HepG2 (cell line): Measurements from ENCODE around the gene GJC2. TPM values are rescaled to one million over a fixed set of nuclear protein-coding genes. Genes with fewer than 3 reads are reported as not detected.

ENCODE experiments used
- ATAC-seq: fragments of 200-7000 bp; cut with Tn5 transposase; 3 replicates; pipeline ENCODE4 v1.9.1; 2020; ENCODE audit warnings: mild to moderate bottlenecking, moderate library complexity
- BruUV-seq: library from RNA; stranded (reverse); fragments of 400-500 nt; replicated peaks from 2 replicates; lab custom pipeline; 2021; lab: Mats Ljungman, UMichigan
- CTCF ChIA-PET: fragments of 300-600 bp; formaldehyde crosslinking; extraction: SDS; loops from one replicate; lab custom pipeline; 2021; ENCODE audit warnings: low total read pairs, inconsistent platforms, low intra/inter-chr PET ratio; lab: Yijun Ruan, JAX
- POLR2A ChIA-PET: fragments of 350-600 bp; sonication (Branson Sonifier 250); formaldehyde crosslinking; loops from one replicate; lab custom pipeline; 2020; ENCODE audit warnings: antibody characterized with exemption, inconsistent platforms; lab: Yijun Ruan, JAX
- DNase-seq: peaks from one replicate; pipeline ENCODE4 v3.0.0-alpha.2; 2015; ENCODE audit warnings: low spot score
- FAIRE-seq: peaks from 3 replicates; lab custom pipeline; 2011; peaks lifted over from hg19 to GRCh38; lab: Jason Lieb, UNC
- H2AFZ ChIP-seq: one replicate; pipeline ENCODE4 v1.6.1; 2011; ENCODE audit warnings: low read length, inconsistent platforms
- H3K27ac ChIP-seq: fragments of 300-600 bp; 3 replicates; pipeline ENCODE4 v1.8.0; 2011; ENCODE audit warnings: mixed run types, mild to moderate bottlenecking, mixed read lengths, low read length, inconsistent platforms; ENCODE audit not compliant: insufficient read depth; ENCODE audit errors: extremely low read length
- H3K27me3 ChIP-seq, 2 experiments: fragments of 200-600 bp in 1 of 2; 2 replicates in 1 of 2; 3 replicates in 1 of 2; pipeline versions ENCODE4 v1.6.0 to v1.8.0; 2011; ENCODE audit warnings: low read length in 2 of 2, mild to moderate bottlenecking in 2 of 2, moderate library complexity in 2 of 2, inconsistent platforms in 1 of 2; ENCODE audit not compliant: insufficient read depth in 2 of 2, control insufficient read depth in 1 of 2
- H3K36me3 ChIP-seq, 2 experiments: fragments of 200-600 bp in 1 of 2; replicated peaks in 1 of 2; 2 replicates in 1 of 2; 3 replicates in 1 of 2; pipeline versions ENCODE4 v1.5.1 to v1.8.0; 2011; ENCODE audit warnings: low read length in 2 of 2, inconsistent platforms in 1 of 2; ENCODE audit not compliant: insufficient read depth in 2 of 2, control insufficient read depth in 1 of 2
- H3K4me1 ChIP-seq: 2 replicates; pipeline ENCODE4 v1.5.1; 2012; ENCODE audit warnings: low read length, inconsistent platforms; ENCODE audit not compliant: insufficient read depth
- H3K4me2 ChIP-seq: 2 replicates; pipeline ENCODE4 v1.6.0; 2011; ENCODE audit warnings: low read depth, low read length, inconsistent platforms
- H3K4me3 ChIP-seq, 3 experiments: fragments of 200-600 bp in 1 of 3; sonication (generic), shearing (Covaris generic) in 1 of 3; replicated peaks in 1 of 3; 2 replicates each; pipeline ENCODE4 v1.5.1; 2011 to 2016; ENCODE audit warnings: low read length in 3 of 3, inconsistent platforms in 2 of 3, low read depth in 2 of 3, mild to moderate bottlenecking in 2 of 3, control low read depth in 1 of 3, mixed read lengths in 1 of 3; ENCODE audit not compliant: insufficient read depth in 1 of 3
- H3K79me2 ChIP-seq: one replicate; pipeline ENCODE4 v1.6.1; 2011; ENCODE audit warnings: low read length, inconsistent platforms; ENCODE audit not compliant: insufficient read depth
- H3K9ac ChIP-seq: 2 replicates; pipeline ENCODE4 v1.6.0; 2011; ENCODE audit warnings: mild to moderate bottlenecking, low read depth, low read length, inconsistent platforms; ENCODE audit not compliant: insufficient read depth
- H3K9me3 ChIP-seq: 2 replicates; pipeline ENCODE4 v1.5.1; 2012; ENCODE audit warnings: mild to moderate bottlenecking, low read length
- H4K20me1 ChIP-seq: 2 replicates; pipeline ENCODE4 v1.6.0; 2011; ENCODE audit warnings: inconsistent platforms, mild to moderate bottlenecking, low read length, moderate library complexity; ENCODE audit not compliant: insufficient read depth
- FOXA3 ChIP-seq: IDR thresholded peaks from 2 replicates; pipeline ENCODE4 v1.6.1; 2016; ENCODE audit warnings: missing genetic modification reagents, missing compliant biosample characterization
- GABPA ChIP-seq, 2 experiments: IDR thresholded peaks; 2 replicates each; pipeline ENCODE4 v1.6.1; 2011 to 2016; ENCODE audit warnings: low read depth in 2 of 2, low read length in 1 of 2, missing biosample characterization in 1 of 2, missing genetic modification characterization in 1 of 2
- GTF3A ChIP-seq: sonication (generic); formaldehyde crosslinking; conservative IDR thresholded peaks from 2 replicates; pipeline ENCODE4 v1.4.0; 2020; ENCODE audit warnings: mild to moderate bottlenecking, missing genetic modification reagents
- PAF1 ChIP-seq: IDR thresholded peaks from 2 replicates; pipeline ENCODE4 v1.6.1; 2016; ENCODE audit warnings: missing genetic modification reagents, missing compliant biosample characterization
- YEATS4 ChIP-seq: sonication (generic); formaldehyde crosslinking; IDR thresholded peaks from 2 replicates; pipeline ENCODE4 v1.4.0; 2020; ENCODE audit warnings: missing genetic modification reagents, borderline replicate concordance
- ZBTB38 ChIP-seq: sonication (generic); formaldehyde crosslinking; IDR thresholded peaks from 2 replicates; pipeline ENCODE4 v1.5.1; 2020; ENCODE audit warnings: mild to moderate bottlenecking, missing genetic modification reagents
- ZNF484 ChIP-seq: sonication (generic); formaldehyde crosslinking; IDR thresholded peaks from 2 replicates; pipeline ENCODE4 v1.5.1; 2020; ENCODE audit warnings: mild to moderate bottlenecking, low read depth, missing genetic modification reagents, borderline replicate concordance
- ZNF598 ChIP-seq: sonication (generic); formaldehyde crosslinking; IDR thresholded peaks from 2 replicates; pipeline ENCODE4 v1.5.1; 2020; ENCODE audit warnings: mild to moderate bottlenecking, missing genetic modification reagents, borderline replicate concordance
- ZNF790 ChIP-seq: sonication (generic); formaldehyde crosslinking; IDR thresholded peaks from 2 replicates; pipeline ENCODE4 v1.8.0; 2022; ENCODE audit warnings: missing genetic modification reagents, mild to moderate bottlenecking, borderline replicate concordance
- WGBS: methylation state at CpG from one replicate; pipeline ENCODE4 v1.1.6; 2017; ENCODE audit warnings: low lambda C conversion rate; 5-methylcytosine and 5-hydroxymethylcytosine counted together
- in situ Hi-C: cut with HindIII; loops from 2 replicates; pipeline ENCODE4 v1.10.0; 2017; ENCODE audit warnings: low pct_unique_long_range_greater_than_20kb; ENCODE audit not compliant: extremely low pct_ligation_motif_present
- intact Hi-C: fragments of 100-400 bp; cut with micrococcal nuclease; formaldehyde crosslinking; loops from one replicate; pipeline ENCODE4 v1.10.0; 2022; ENCODE audit not compliant: unreplicated experiment
- polyA plus RNA-seq, 8 experiments: library from polyadenylated mRNA; depleted of rRNA in 3 of 8; stranded (reverse) in 7 of 8; unstranded in 1 of 8; fragments of >200 nt; fragmentation: Illumina TruSeq in 4 of 8; extraction: Trizol in 4 of 8; gene quantifications; 2 replicates each; pipeline versions ENCODE4 v1.2.1 to v1.2.3, GENCODE V29; 2011 to 2016; ENCODE audit warnings: low read depth in 4 of 8, missing spikeins in 1 of 8, mixed read lengths in 1 of 8; ENCODE audit not compliant: insufficient read depth in 1 of 8
- total RNA-seq, 5 experiments: library from RNA; depleted of rRNA; stranded (reverse); fragments of >200 nt; fragmentation: Illumina TruSeq; extraction: Trizol; gene quantifications; 2 replicates each; pipeline ENCODE4 v1.2.3, GENCODE V29; 2016; ENCODE audit warnings: low read depth in 1 of 5
- TF ChIP-seq, protein P1 (sequence below): sonication (generic); formaldehyde crosslinking; IDR thresholded peaks from 2 replicates; pipeline ENCODE4 v1.5.1; 2020; ENCODE audit warnings: mild to moderate bottlenecking, moderate library complexity, missing genetic modification reagents
- TF ChIP-seq, protein P2 (sequence below): sonication (generic); formaldehyde crosslinking; IDR thresholded peaks from 2 replicates; pipeline ENCODE4 v1.8.1; 2023; ENCODE audit warnings: mild to moderate bottlenecking, missing genetic modification reagents, borderline replicate concordance

Gene GJC2
- total and polyA plus RNA-seq, 2 of the 13 experiments (the other 11 are each of a cell fraction or from before 2014, with no cell fraction given), result 1.6 to 3.8 TPM

DNA sequence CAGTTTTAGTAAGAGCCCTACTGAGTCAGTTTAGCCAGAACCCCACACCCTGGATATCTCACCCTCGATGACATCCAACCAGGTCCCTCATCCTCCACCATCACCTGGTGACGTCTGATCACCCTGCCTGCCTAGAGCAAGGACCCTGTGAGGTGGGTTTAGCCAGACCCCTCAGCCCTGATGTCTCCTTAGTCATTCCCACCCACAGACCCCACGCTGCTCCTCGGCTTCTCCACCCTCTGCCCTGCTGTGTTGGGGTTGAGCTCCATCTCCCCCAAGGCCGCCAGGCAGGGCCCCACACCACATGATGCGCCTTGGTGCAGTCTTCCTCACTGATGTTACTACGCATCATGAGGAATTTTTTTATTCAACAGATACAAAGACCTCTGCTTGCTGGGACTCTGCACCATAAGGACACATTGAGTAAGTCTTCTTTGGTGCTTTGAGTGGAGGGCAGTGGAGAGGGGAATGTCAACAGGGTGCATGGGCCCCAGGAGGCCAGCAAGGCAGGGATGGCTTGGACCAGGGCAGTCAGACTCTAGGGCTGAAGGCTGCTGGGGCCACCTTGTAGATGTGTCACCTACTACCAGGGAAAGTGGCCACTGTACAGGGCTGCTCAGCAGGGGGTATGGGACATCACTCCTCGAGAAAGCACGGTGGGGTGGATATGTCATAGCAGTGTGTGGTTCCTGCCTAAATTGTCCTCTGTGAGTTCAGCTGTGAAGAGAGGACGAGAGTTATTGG lies 14.2 kb downstream of the GJC2 start:
- ATAC-seq, result no peak
- Histone ChIP-seq H3K9ac (no peak overlapping the region), H3K27ac (no peak overlapping the region), H3K4me2 (peak overlapping the region; percentile 99; the same call in 1 of the 2 replicates), H4K20me1 (no peaks in the 10 kb centered on the region), H3K79me2 (peaks cover 5% of the 10 kb centered on the region), H3K4me1 (peaks cover 62% of the 10 kb centered on the region), H3K4me3 (no peak overlapping the region), H3K36me3 (no peaks in the 10 kb centered on the region), H3K9me3 (no peaks in the 10 kb centered on the region), H2AFZ (no peak overlapping the region), H3K27me3 (no peaks in the 10 kb centered on the region; a peak in 1 of 5 replicates)
- FAIRE-seq, result no peak
- intact Hi-C loops (no loop called here), in situ Hi-C loops (no loop called here)
- ChIA-PET CTCF (no interaction called here), POLR2A (interaction anchor here (3.1 to 3.3 kb wide), 2 partner anchors 12 to 25 kb away, joined by 38 to 72 read pairs; partner anchors contain the start of genes GJC2 and GUK1)
- WGBS, result 95% methylated on average over 10 of the region's 10 CpGs
- BruUV-seq, result no TSS peak
- TF ChIP-seq GABPA (IDR thresholded peaks at IDR 0.05; ENCODE audit: low read depth, low read length), result no peak
- no peak for TF ChIP-seq GABPA (CRISPR knock-in tag; IDR thresholded peaks at IDR 0.05; ENCODE audit: low read depth)
- no peak for DNase-seq

DNA sequence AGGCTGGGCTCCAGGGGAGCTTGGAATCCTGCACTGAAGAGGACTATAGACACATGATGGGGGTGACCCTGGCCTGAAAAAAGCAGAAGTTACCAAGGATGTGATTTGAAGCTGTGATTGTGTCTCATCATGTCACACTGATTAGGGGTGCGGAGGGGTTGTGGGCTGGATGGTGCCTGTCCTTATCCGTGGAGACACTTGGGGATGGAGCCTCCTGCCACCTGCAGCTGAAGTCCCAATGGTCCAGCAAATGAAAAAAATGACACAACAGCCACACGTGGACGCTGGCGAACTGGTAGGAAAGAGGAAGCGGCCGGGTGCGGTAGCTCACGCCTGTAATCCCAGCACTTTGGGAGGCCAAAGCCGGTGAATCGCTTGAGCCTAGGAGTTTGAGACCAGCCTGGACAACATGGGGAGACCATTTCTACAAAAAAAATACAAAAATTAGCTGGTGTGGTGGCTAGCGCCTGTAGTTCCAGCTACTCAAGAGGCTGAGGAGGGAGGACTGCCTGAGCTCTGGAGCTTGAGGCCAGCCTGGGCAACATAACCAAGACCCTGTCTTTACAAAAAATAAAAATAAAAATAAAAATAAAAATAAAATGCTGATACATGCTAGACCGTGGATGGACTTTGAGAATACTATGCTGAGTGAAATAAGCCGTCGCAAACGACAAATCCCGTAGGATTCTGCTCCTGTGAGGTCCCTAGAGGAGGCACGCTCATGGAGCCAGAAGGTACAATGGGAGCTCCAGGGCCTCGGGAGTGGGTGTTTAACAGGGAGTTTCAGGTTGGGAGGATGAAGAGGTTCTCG lies 15.0 kb downstream of the GJC2 start:
- peak overlapping the region; percentile 99 for H3K4me2 ChIP-seq
- peak; percentile 3 for ATAC-seq
- peak overlapping the region; percentile 67 for H3K27ac ChIP-seq
- no peak for DNase-seq
- H3K27me3 ChIP-seq, result no peaks in the 10 kb centered on the region; a peak in 1 of 5 replicates
- TSS peak; percentile 88 for BruUV-seq
- ChIA-PET CTCF (interaction anchor here (1.1 to 1.6 kb wide), 2 partner anchors 25 to 34 kb away, joined by 3 to 7 read pairs; partner anchors contain the start of gene GUK1), POLR2A (interaction anchor here (0.6 to 3.3 kb wide), 22 partner anchors 8 to 336 kb away, joined by 3 to 72 read pairs (median 6); partner anchors contain the start of genes ARF1, GJC2, GUK1 and MRPL55)
- 50% methylated on average over 20 of the region's 20 CpGs for WGBS
- peak overlapping the region; percentile 85 for H3K9ac ChIP-seq
- H3K4me1 ChIP-seq, result peaks cover 58% of the 10 kb centered on the region
- H3K4me3 ChIP-seq, result peak overlapping the region; percentile 51 to 88 (median 84); a peak in 5 of 6 replicates
- no peak overlapping the region for H2AFZ ChIP-seq
- no peak for FAIRE-seq
- H3K9me3 ChIP-seq, result no peaks in the 10 kb centered on the region
- no peaks in the 10 kb centered on the region for H3K36me3 ChIP-seq
- in situ Hi-C loops (no loop called here), intact Hi-C loops (no loop called here)
- peaks cover 5% of the 10 kb centered on the region for H3K79me2 ChIP-seq
- H4K20me1 ChIP-seq, result no peaks in the 10 kb centered on the region
- TF ChIP-seq GTF3A (CRISPR knock-in tag) (0 out of 2 replicates have a peak, but pooled peaks have one; percentile 3), YEATS4 (CRISPR knock-in tag) (no peak), FOXA3 (CRISPR knock-in tag) (0 out of 2 replicates have a peak, but pooled peaks have one; percentile 5), ZNF484 (CRISPR knock-in tag) (no peak), ZBTB38 (CRISPR knock-in tag) (peak; percentile 84), PAF1 (CRISPR knock-in tag) (0 out of 2 replicates have a peak, but pooled peaks have one; percentile 31), ZNF598 (CRISPR knock-in tag) (no peak), ZNF790 (CRISPR knock-in tag) (no peak)
- TF ChIP-seq, protein P1, sequence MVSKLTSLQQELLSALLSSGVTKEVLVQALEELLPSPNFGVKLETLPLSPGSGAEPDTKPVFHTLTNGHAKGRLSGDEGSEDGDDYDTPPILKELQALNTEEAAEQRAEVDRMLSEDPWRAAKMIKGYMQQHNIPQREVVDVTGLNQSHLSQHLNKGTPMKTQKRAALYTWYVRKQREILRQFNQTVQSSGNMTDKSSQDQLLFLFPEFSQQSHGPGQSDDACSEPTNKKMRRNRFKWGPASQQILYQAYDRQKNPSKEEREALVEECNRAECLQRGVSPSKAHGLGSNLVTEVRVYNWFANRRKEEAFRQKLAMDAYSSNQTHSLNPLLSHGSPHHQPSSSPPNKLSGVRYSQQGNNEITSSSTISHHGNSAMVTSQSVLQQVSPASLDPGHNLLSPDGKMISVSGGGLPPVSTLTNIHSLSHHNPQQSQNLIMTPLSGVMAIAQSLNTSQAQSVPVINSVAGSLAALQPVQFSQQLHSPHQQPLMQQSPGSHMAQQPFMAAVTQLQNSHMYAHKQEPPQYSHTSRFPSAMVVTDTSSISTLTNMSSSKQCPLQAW (CRISPR knock-in tag), result 0 out of 2 replicates have a peak, but pooled peaks have one; percentile 48
- TF ChIP-seq, protein P2, sequence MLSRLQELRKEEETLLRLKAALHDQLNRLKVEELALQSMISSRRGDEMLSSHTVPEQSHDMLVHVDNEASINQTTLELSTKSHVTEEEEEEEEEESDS (CRISPR knock-in tag), result no peak
